GM04503 (cell line): ENCODE results near the gene PLAC1.

ENCODE experiments used
- DNase-seq: peaks from one replicate; pipeline ENCODE4 v3.0.0-alpha.2; 2012; ENCODE audit warnings: low read depth

PLAC1 gene

GRCh38 chrX:134670134-134670924 lies 12.1 kb upstream of the PLAC1 start:
- peak; percentile 71 for DNase-seq

- peak; percentile 91 for DNase-seq
Observed at GRCh38 chrX:134669378-134670098, 11.3 kb upstream of the PLAC1 start.

DNA sequence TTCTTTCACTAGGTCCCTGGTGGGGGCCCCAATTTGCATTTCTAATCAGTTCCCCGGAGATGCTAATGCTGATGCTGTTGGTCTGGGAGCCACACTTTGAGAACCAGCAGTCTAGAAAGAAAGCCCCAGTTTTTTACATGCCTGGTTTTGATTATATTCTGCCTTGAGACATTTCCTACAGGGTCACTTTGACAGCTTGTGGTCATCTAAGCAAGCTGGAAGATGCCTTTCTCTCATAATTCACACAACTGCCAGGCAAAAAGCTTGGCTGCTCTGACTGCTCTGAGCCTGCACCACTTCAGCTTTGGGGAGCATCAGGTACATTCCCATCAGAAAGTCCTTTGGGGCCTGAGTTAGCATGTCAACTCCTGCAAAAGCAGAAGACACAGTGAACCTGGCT lies 5.9 kb upstream of the PLAC1 start:
- no peak for DNase-seq

DNA sequence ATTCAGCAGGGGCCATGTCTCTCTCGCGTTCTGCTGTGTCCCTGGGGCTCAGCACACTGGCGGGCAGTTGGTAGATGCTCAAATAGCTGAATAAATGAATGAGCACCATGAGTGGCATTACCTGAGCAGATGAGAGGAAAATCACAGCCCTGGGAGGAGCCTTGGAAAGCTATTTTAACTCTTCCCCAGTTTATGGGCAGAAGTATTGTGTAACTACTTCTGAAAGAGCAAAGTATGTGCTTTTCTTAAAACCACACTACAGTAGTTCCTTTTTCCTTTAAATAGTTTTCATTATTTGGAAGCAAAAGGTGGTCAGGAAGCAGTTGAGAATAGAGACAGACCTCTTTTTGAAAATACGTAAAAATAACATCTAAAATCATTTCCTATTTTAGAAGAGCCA lies 3.0 kb upstream of the PLAC1 start:
- DNase-seq, result no peak

- DNase-seq, result no peak
Observed at GRCh38 chrX:134660627-134661026, 2.4 kb upstream of the PLAC1 start.

GRCh38 chrX:134659761-134660160 lies 1.5 kb upstream of the PLAC1 start:
- no peak for DNase-seq

GRCh38 chrX:134658760-134659023 lies 421 bp upstream of the PLAC1 start:
- DNase-seq, result no peak

DNA sequence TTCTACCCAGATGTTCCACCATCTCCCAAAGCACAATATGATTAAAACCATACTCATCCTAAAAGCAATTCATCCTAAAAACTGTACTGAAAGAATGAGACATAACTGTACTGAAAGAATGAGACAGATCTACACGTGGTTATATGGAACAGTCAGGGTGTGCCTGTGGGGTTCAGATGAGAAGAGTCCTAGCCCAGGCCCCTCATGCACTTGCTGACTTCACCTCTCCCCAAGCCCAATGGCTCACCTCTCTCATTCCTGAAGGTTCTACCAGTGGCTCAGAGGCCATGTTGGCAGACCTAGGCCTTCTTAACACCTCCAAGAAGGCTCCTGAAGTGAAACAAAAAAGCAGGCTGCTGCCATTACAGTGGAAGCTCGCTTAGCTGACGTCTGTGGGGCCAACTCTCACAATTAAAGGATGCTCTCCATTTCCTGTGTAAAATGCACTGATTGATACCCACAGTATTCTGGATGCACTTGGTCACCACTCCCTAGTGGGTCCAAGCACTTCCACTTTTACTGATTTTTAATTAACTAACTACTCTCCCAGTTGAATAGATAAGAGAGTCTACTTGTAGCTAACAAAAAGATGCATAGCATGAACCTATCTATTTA lies 3.8 kb downstream of the PLAC1 start:
- DNase-seq, result no peak

DNA sequence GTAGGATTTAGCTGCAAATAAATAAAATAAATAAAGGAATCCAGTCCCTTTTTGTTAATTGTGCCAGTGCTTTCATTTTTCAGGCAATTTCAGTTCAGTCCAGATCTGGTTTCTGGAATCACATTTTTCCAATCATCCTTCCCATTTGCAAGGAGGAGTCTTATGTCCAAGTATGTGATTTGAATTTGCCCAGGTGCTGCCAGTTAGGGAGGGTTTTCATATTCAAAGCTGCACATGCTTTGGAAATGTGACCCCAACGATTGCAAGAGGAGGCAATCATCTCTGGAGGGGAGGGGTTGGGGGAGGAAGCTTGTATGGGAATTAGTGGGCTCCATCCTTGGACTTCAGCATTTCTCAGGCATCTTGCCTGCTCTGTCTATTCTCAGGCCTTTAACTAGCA lies 4.4 kb downstream of the PLAC1 start:
- no peak for DNase-seq

DNA sequence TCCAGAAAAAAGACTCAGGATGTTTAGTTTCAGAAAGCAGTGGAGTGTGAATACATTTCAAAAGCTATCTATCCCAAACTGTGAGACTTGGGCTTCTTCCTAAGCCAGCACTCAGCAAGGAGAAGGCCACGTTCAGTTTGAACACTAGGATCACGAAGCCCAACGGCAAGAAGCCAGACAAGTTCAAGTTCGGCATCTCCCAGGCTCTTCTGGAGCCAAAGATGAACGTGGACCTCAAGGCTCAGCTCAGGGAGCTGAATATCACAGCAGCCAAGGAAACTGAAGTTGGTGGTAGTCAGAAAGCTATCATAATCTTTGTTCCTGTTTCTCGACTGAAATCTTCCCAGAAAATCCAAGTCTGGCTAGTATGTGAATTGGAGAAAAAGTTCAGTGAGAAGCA lies 7.6 kb downstream of the PLAC1 start:
- DNase-seq, result no peak

- DNase-seq, result no peak
Observed at GRCh38 chrX:134649770-134650169, 8.5 kb downstream of the PLAC1 start.

GRCh38 chrX:134647477-134647877 lies 10.8 kb downstream of the PLAC1 start:
- no peak for DNase-seq

- DNase-seq, result no peak
Observed at GRCh38 chrX:134646691-134647090, 11.6 kb downstream of the PLAC1 start.

- no peak for DNase-seq
Observed at GRCh38 chrX:134645936-134646543, 12.2 kb downstream of the PLAC1 start.

GRCh38 chrX:134642386-134642785 lies 15.9 kb downstream of the PLAC1 start:
- DNase-seq, result no peak

DNA sequence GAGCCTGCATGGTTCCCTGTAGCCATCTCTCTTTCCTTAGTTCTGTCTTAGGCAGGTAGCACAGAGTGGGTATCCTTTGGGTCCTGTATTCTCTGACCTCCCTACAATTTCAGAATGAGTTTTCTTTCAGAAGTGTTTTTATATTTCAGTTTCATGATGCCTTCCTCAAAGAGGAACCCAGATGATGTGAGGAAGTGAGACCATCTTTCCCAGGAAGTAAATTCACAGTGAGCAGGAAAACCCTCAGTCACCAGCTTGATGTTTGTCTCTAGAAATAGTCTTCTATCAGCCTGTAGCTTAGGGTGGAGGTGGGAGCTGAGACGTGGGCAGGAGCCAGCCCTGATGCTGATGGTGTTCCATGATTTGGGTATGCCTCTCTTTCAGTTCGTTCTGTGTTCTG lies 16.9 kb downstream of the PLAC1 start:
- no peak for DNase-seq

DNA sequence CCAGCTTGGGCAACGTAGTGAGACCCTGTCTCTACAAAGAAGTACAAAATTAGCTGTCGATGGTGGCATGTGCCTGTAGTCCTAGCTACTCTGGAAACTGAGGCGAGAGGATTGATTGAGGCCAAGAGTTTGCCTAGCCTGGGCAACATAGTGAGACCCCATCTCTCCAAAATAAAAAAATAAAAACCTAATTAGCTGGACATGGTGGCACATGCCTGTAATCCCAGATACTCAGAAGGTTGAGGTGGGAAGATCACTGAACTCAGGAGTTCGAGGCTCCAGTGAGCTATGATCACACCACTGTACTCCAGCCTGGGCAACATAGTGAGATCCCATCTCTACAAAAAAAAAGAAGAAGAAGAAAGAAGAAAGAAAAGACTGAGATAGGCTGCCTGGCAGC lies 17.4 kb downstream of the PLAC1 start:
- DNase-seq, result no peak

DNA sequence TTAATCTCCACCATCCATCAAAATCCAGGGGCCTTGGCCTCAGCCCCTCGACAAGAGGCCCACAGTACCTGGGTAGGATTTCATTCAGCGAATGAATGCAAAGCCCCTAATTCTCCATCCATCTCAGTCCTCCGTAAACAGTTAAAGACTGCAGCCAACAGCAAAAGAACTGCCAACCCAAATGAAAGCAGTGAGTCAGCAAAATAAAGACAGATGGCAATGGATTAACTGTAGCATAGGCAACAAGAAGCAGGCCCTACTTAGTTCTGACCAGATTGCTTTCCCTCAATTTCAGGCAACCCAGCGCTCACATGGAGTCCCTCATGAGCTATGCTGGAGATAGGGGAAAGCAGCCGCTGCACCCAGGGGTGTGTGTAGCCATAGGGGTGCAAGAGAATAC lies 21.4 kb downstream of the PLAC1 start:
- no peak for DNase-seq

- DNase-seq, result no peak
Observed at GRCh38 chrX:134634691-134635090, 23.6 kb downstream of the PLAC1 start.

GRCh38 chrX:134633832-134634231 lies 24.4 kb downstream of the PLAC1 start:
- DNase-seq, result no peak

- no peak for DNase-seq
Observed at GRCh38 chrX:134633394-134633793, 24.9 kb downstream of the PLAC1 start.

GRCh38 chrX:134632355-134632754 lies 25.9 kb downstream of the PLAC1 start:
- no peak for DNase-seq
